CD14-positive monocyte (primary cell): Measurements from ENCODE around the gene APH1B. TPM values are rescaled to one million over a fixed set of nuclear protein-coding genes. Genes with fewer than 3 reads are reported as not detected.
"Not testable (repeated sequence)": the region's sequence is repeated elsewhere in the genome, so short reads cannot be mapped to it uniquely, and the experiment has no call there.

Experiments used
- DNase-seq, 3 donors: peaks; one replicate each; pipeline ENCODE4 v3.0.0-alpha.2; 2011 to 2022
- H2AFZ ChIP-seq: 2 replicates; pipeline ENCODE4 v1.6.0; 2012; ENCODE audit warnings: mild to moderate bottlenecking, low read depth, low read length, inconsistent platforms; ENCODE audit not compliant: insufficient read depth, poor library complexity, severe bottlenecking
- H3K27ac ChIP-seq, 2 donors: 1 replicate in 1 of 2; 2 replicates in 1 of 2; pipeline ENCODE4 v1.5.1; 2012 to 2013; ENCODE audit warnings: low read length in 2 of 2, control low read depth in 1 of 2, inconsistent platforms in 1 of 2, low read depth in 1 of 2, mild to moderate bottlenecking in 1 of 2
- H3K27me3 ChIP-seq, 2 donors: one replicate each; pipeline versions ENCODE4 v1.6.0 to v1.6.1; 2011 to 2013; ENCODE audit warnings: low read length in 2 of 2; ENCODE audit not compliant: control insufficient read depth in 2 of 2, insufficient read depth in 2 of 2
- H3K36me3 ChIP-seq, 2 donors: replicated peaks in 1 of 2; 1 replicate in 1 of 2; 2 replicates in 1 of 2; pipeline versions ENCODE4 v1.5.1 to v1.6.1; 2012 to 2013; ENCODE audit warnings: low read length in 2 of 2, control low read depth in 1 of 2, inconsistent platforms in 1 of 2, mild to moderate bottlenecking in 1 of 2; ENCODE audit not compliant: insufficient read depth in 2 of 2, control insufficient read depth in 1 of 2
- H3K4me1 ChIP-seq, 2 donors: 1 replicate in 1 of 2; 2 replicates in 1 of 2; pipeline versions ENCODE4 v1.5.1 to v1.6.1; 2012 to 2013; ENCODE audit warnings: low read length in 2 of 2, control low read depth in 1 of 2, inconsistent platforms in 1 of 2, mild to moderate bottlenecking in 1 of 2, moderate library complexity in 1 of 2; ENCODE audit not compliant: insufficient read depth in 2 of 2, control insufficient read depth in 1 of 2
- H3K4me2 ChIP-seq: replicated peaks from 2 replicates; pipeline ENCODE3; 2012; ENCODE audit warnings: low read length, moderate library complexity, mild to moderate bottlenecking; ENCODE audit not compliant: poor library complexity, severe bottlenecking; ENCODE audit errors: extremely low read depth
- H3K4me3 ChIP-seq, 3 experiments: fragments of 200-600 bp in 1 of 3; sonication (generic) in 1 of 3; replicated peaks in 1 of 3; 1 replicate in 2 of 3; 2 replicates in 1 of 3; pipeline ENCODE4 v1.5.1; 2011 to 2013; ENCODE audit warnings: low read length in 3 of 3, mild to moderate bottlenecking in 3 of 3, control low read depth in 2 of 3, low read depth in 2 of 3, inconsistent platforms in 1 of 3, moderate library complexity in 1 of 3
- H3K79me2 ChIP-seq: 2 replicates; pipeline ENCODE4 v1.6.0; 2012; ENCODE audit warnings: mild to moderate bottlenecking, control low read depth, inconsistent platforms, low read length, moderate library complexity; ENCODE audit not compliant: insufficient read depth
- H3K9ac ChIP-seq: 2 replicates; pipeline ENCODE4 v1.6.0; 2017; ENCODE audit warnings: low read length, mild to moderate bottlenecking; ENCODE audit not compliant: insufficient read depth, poor library complexity, severe bottlenecking
- H3K9me3 ChIP-seq, 2 donors: replicated peaks in 1 of 2; 1 replicate in 1 of 2; 2 replicates in 1 of 2; pipeline versions ENCODE4 v1.5.1 to v1.6.1; 2012 to 2013; ENCODE audit warnings: low read length in 2 of 2, control low read depth in 1 of 2; ENCODE audit not compliant: control insufficient read depth in 1 of 2, insufficient read depth in 1 of 2
- H4K20me1 ChIP-seq: 2 replicates; pipeline ENCODE4 v1.6.0; 2012; ENCODE audit warnings: mild to moderate bottlenecking, low read length, control low read depth, moderate library complexity; ENCODE audit not compliant: insufficient read depth
- H3K27ac Mint-ChIP-seq, 7 donors: one replicate each; pipeline ENCODE4 v1.8.0; 2020; ENCODE audit warnings: mild to moderate bottlenecking in 7 of 7, mixed read lengths in 7 of 7, moderate library complexity in 6 of 7, inconsistent platforms in 2 of 7
- H3K27me3 Mint-ChIP-seq, 3 donors: one replicate each; pipeline ENCODE4 v1.8.0; 2021 to 2022; ENCODE audit warnings: low read depth in 3 of 3, mild to moderate bottlenecking in 3 of 3, mixed read lengths in 3 of 3, moderate library complexity in 3 of 3, inconsistent platforms in 1 of 3
- H3K36me3 Mint-ChIP-seq, 2 donors: one replicate each; pipeline ENCODE4 v1.8.0; 2020; ENCODE audit warnings: mixed read lengths in 2 of 2, inconsistent platforms in 1 of 2, mild to moderate bottlenecking in 1 of 2
- H3K4me1 Mint-ChIP-seq: one replicate; pipeline ENCODE4 v1.8.0; 2020; ENCODE audit warnings: mild to moderate bottlenecking, mixed read lengths
- H3K4me3 Mint-ChIP-seq, 2 donors: one replicate each; pipeline ENCODE4 v1.8.0; 2020; ENCODE audit warnings: mild to moderate bottlenecking in 2 of 2, mixed read lengths in 2 of 2, moderate library complexity in 1 of 2
- H3K9me3 Mint-ChIP-seq, 7 donors: one replicate each; pipeline ENCODE4 v1.8.0; 2020 to 2022; ENCODE audit warnings: mixed read lengths in 7 of 7, mild to moderate bottlenecking in 6 of 7, moderate library complexity in 6 of 7, inconsistent platforms in 2 of 7
- WGBS: methylation state at CpG from one replicate; pipeline ENCODE4 v1.1.5; 2013; ENCODE audit warnings: missing lambda C conversion rate; ENCODE audit not compliant: insufficient coverage; 5-methylcytosine and 5-hydroxymethylcytosine counted together
- intact Hi-C, 2 donors: fragments of 100-400 bp; cut with micrococcal nuclease; formaldehyde crosslinking; loops; one replicate each; pipeline versions ENCODE4 v1.15.0 to v1.15.1; 2023
- polyA plus RNA-seq, 3 donors: library from polyadenylated mRNA; depleted of rRNA in 1 of 3; unstranded in 2 of 3; stranded (reverse) in 1 of 3; fragments of 300-500 nt in 2 of 3; fragments of >200 nt in 1 of 3; fragmentation: Illumina TruSeq in 2 of 3; gene quantifications; 1 replicate in 2 of 3; 2 replicates in 1 of 3; pipeline ENCODE4 v1.2.3, GENCODE V29; 2012 to 2021
- TF ChIP-seq, protein P1 (sequence below): fragments of 200-600 bp; IDR thresholded peaks from one replicate; pipeline ENCODE4 v1.8.0; 2022; ENCODE audit warnings: antibody characterized with exemption, mild to moderate bottlenecking

APH1B gene
- polyA plus RNA-seq, 3 donors = 13.6 to 57.1 (median 54.8) TPM

DNA sequence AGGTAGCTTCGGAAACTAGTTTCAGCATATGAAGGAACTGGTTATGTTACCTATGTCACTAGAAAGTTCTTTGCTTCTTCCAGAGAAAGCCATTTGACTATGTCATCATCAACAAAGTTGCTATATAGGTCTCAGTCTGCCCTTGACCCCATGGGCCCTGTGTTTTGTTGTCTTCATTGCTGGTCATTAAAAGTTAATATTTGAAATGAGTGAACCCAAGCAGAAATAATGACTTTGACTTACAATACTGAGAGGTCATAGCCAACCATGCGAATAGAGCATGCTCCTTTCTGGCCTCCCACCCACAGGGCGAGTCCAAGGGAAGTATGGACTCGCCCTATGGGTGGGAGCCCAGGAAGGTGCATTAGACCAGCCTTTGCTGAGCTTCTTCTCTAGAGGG is 40.9 kb downstream of the APH1B start:
- peaks cover 3 to 10% (median 10%) of the 10 kb centered on the region in 3 donors for H3K27me3 Mint-ChIP-seq
- H3K27me3 ChIP-seq = no peaks in the 10 kb centered on the region
- H3K36me3 Mint-ChIP-seq = no peaks in the 10 kb centered on the region
- WGBS = 100% methylated on average over 2 of the region's 4 CpGs
- intact Hi-C loops = no loop called here
- H3K4me3 ChIP-seq = no peak overlapping the region
- H3K4me3 Mint-ChIP-seq = no peak overlapping the region
- H2AFZ ChIP-seq = no peak overlapping the region
- no peak overlapping the region for H3K27ac ChIP-seq
- H3K27ac Mint-ChIP-seq = no peak overlapping the region
- DNase-seq = no peak
- H3K79me2 ChIP-seq = no peaks in the 10 kb centered on the region
- H3K9me3 ChIP-seq = no peaks in the 10 kb centered on the region
- no peaks in the 10 kb centered on the region for H4K20me1 ChIP-seq
- H3K4me1 ChIP-seq = no peaks in the 10 kb centered on the region
- no peaks in the 10 kb centered on the region for H3K4me1 Mint-ChIP-seq
- H3K36me3 ChIP-seq = no peaks in the 10 kb centered on the region
- no peak overlapping the region for H3K4me2 ChIP-seq
- no peaks in the 10 kb centered on the region for H3K9me3 Mint-ChIP-seq
- no peak overlapping the region for H3K9ac ChIP-seq
- TF ChIP-seq, protein P1, sequence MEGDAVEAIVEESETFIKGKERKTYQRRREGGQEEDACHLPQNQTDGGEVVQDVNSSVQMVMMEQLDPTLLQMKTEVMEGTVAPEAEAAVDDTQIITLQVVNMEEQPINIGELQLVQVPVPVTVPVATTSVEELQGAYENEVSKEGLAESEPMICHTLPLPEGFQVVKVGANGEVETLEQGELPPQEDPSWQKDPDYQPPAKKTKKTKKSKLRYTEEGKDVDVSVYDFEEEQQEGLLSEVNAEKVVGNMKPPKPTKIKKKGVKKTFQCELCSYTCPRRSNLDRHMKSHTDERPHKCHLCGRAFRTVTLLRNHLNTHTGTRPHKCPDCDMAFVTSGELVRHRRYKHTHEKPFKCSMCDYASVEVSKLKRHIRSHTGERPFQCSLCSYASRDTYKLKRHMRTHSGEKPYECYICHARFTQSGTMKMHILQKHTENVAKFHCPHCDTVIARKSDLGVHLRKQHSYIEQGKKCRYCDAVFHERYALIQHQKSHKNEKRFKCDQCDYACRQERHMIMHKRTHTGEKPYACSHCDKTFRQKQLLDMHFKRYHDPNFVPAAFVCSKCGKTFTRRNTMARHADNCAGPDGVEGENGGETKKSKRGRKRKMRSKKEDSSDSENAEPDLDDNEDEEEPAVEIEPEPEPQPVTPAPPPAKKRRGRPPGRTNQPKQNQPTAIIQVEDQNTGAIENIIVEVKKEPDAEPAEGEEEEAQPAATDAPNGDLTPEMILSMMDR = no peak

DNA sequence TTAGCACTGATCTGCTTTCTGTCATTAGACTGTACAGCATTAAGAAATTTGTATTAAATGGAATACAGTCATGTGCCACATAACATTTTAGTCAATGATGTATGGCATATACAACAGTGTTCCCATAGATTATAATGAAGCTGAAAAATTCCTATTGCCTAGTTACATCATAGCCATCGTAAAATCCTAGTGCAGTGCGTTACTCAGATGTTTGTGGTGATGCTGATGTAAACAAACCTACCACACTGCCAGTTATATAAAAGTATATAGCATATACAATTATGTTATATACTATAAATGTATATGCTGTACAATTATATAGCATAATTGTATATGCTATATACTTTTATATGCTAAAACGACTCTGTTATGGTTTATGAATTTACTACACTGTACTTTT is 41.7 kb downstream of the APH1B start:
- Mint-ChIP-seq H3K36me3 (no peaks in the 10 kb centered on the region), H3K27me3 (peaks cover 3 to 10% (median 8%) of the 10 kb centered on the region in 3 donors), H3K4me3 (no peak overlapping the region), H3K27ac (no peak overlapping the region), H3K4me1 (no peaks in the 10 kb centered on the region), H3K9me3 (no peaks in the 10 kb centered on the region)
- no peak overlapping the region for H3K4me3 ChIP-seq
- H3K79me2 ChIP-seq = no peaks in the 10 kb centered on the region
- H4K20me1 ChIP-seq = no peaks in the 10 kb centered on the region
- no peaks in the 10 kb centered on the region for H3K9me3 ChIP-seq
- H3K4me2 ChIP-seq = no peak overlapping the region
- no peak for DNase-seq
- no CpG with 5 or more reads among the region's 3 CpGs for WGBS
- intact Hi-C loops = no loop called here
- H3K27me3 ChIP-seq = no peaks in the 10 kb centered on the region
- no peak overlapping the region for H3K27ac ChIP-seq
- no peak overlapping the region for H2AFZ ChIP-seq
- H3K4me1 ChIP-seq = no peaks in the 10 kb centered on the region
- H3K36me3 ChIP-seq = no peaks in the 10 kb centered on the region
- TF ChIP-seq, protein P1 = no peak
- H3K9ac ChIP-seq = no peak overlapping the region

DNA sequence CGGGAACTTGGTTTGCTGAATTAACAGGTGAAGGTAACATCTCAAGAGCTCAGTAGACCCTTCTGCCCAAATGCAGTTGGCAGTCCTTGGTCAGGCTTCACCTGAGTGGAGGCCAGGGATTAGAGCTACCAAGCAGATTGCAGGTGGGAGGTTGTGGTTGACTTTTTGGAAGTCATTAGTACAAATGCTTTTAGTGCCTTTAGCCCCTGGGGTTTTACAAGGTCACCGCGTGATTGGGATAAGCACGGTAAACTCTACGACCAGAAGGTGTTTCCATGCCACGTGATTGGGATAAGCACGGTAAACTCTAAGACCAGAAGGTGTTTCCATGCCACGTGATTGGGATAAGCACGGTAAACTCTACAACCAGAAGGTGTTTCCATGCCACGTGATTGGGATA is 43.0 kb downstream of the APH1B start:
- H3K27ac ChIP-seq, H3K4me3 Mint-ChIP-seq, H2AFZ ChIP-seq, H3K9ac ChIP-seq, H3K4me3 ChIP-seq, H4K20me1 ChIP-seq, H3K4me1 Mint-ChIP-seq, H3K9me3 Mint-ChIP-seq, DNase-seq, H3K27me3 Mint-ChIP-seq, H3K27ac Mint-ChIP-seq, intact Hi-C loops, H3K27me3 ChIP-seq, H3K79me2 ChIP-seq, H3K36me3 ChIP-seq, H3K4me2 ChIP-seq, H3K9me3 ChIP-seq, H3K36me3 Mint-ChIP-seq, H3K4me1 ChIP-seq: not testable (repeated sequence)
- 83% methylated on average over 1 of the region's 10 CpGs for WGBS

DNA sequence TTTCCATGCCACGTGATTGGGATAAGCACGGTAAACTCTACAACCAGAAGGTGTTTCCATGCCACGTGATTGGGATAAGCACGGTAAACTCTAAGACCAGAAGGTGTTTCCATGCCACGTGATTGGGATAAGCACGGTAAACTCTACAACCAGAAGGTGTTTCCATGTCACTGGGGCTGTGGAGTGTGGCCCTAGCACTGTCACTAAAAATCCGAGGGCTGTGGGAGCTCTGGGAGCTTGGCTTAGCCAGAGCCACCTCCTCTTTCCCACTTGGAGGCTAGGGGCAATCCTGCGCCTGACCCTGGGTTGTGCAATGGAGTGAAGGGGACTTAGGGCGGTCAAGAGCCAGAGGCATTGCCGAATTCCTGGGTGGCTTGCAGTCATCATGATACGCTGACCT is 43.6 kb downstream of the APH1B start:
- not testable (repeated sequence) for H3K27ac ChIP-seq

More for the DNA sequence above, 43.6 kb downstream of the APH1B start:
- H3K36me3 Mint-ChIP-seq, H3K9ac ChIP-seq, H3K79me2 ChIP-seq, H3K9me3 Mint-ChIP-seq, H2AFZ ChIP-seq, H3K27me3 Mint-ChIP-seq, H4K20me1 ChIP-seq, H3K4me1 Mint-ChIP-seq, H3K4me3 Mint-ChIP-seq, DNase-seq, H3K4me3 ChIP-seq, H3K4me1 ChIP-seq, intact Hi-C loops, H3K4me2 ChIP-seq, H3K36me3 ChIP-seq, H3K9me3 ChIP-seq, H3K27me3 ChIP-seq, H3K27ac Mint-ChIP-seq: not testable (repeated sequence)
- WGBS = 90% methylated on average over 2 of the region's 11 CpGs
